AG09319 (cell line): ENCODE results near the gene TNFRSF4.

ENCODE experiments used
- DNase-seq: peaks from one replicate; pipeline ENCODE4 v3.0.0-alpha.2; 2010; ENCODE audit warnings: low read depth; ENCODE audit errors: extremely low read depth
- TF ChIP-seq, protein P1 (sequence below): IDR thresholded peaks from 2 replicates; pipeline ENCODE4 v1.5.1; 2011; ENCODE audit warnings: low read depth, mild to moderate bottlenecking, inconsistent platforms, low read length, moderate library complexity

TNFRSF4 gene

DNA sequence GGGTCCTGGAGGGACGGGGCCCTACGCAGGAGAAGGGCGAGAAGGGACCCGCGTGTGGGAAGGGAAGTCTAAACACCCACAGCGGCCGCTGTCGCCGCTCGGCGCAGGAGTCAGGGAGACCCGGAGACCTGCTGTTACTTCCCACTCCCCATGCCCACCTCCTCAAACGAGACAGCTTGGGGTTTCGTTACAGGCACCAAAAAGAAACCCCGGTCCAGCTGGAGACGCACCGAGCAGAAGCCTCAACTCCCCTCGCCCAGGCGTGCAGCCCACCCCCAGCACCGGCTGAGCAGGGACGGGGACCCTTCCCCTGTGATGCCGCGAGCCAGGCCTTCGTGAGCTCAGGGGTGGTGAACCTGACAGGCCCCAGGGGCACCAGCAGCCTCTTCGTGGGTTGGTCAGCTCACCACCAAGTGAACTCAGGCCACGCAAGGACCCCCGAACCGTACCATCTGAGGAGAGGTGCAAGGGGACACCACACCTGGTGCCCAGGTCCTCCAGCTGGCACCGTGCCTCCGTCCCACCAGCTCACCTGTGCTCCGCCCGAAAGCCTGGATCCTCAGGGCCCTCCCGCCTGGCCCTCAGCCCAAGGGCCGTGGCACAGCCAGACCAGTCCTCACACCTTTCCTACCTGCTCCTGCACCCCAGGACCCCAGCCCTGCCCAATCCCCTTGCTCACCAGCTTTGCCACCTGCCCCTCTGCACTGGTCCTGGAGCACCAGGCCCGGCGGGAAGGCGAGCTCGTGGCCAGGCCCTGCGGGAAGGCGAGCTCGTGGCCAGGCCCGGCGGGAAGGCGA lies 12.8 kb upstream of the TNFRSF4 start:
- no peak for DNase-seq
- TF ChIP-seq, protein P1, sequence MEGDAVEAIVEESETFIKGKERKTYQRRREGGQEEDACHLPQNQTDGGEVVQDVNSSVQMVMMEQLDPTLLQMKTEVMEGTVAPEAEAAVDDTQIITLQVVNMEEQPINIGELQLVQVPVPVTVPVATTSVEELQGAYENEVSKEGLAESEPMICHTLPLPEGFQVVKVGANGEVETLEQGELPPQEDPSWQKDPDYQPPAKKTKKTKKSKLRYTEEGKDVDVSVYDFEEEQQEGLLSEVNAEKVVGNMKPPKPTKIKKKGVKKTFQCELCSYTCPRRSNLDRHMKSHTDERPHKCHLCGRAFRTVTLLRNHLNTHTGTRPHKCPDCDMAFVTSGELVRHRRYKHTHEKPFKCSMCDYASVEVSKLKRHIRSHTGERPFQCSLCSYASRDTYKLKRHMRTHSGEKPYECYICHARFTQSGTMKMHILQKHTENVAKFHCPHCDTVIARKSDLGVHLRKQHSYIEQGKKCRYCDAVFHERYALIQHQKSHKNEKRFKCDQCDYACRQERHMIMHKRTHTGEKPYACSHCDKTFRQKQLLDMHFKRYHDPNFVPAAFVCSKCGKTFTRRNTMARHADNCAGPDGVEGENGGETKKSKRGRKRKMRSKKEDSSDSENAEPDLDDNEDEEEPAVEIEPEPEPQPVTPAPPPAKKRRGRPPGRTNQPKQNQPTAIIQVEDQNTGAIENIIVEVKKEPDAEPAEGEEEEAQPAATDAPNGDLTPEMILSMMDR = no peak

DNA sequence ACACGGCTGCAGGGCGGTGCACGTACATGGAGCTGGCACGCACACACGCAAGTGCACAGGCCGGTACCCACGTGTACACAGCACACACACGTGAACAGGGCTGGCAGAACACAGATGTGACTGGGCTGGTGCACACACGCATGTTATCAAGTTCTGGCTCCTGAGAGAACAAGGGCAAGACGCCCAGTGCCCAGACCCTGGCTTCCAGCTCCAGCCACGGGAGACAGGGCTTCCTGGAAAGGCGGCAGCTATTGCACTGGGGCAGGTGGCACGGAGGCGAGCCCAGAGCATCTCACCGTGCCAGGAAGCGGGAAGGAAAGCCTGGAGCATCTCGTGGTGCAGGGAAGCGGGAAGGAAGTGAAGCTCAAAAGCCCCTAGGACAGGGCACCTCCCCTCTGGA lies 12.0 kb upstream of the TNFRSF4 start:
- TF ChIP-seq, protein P1 = no peak
- no peak for DNase-seq

DNA sequence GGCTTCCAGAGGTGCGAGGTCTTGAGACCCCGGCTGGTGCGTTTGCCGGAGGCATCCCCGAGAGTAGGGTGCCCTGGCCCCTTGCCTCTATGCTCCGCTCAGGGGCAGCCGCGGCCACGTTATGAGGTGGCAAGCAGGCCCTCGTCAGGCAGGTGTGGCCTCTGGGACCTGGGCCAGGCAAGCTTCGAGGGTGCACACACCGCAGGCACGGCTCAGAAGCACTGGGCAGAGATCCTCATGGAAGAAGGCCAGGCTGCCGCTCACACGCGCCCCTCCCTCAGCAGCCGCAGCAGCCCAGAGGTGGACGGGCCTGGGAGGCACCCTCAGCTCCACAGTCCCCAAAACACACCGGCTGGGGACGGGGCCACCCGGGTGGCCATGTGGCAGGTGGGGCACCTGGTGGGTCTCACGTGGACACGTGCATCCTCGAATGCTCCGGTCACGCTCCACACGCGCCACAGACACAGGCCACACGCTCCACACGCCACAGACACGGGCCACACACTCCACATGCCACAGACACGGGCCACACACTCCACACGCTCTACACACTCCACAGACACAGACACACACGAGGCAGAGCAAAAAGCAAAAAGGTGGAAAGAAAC lies 11.4 kb upstream of the TNFRSF4 start:
- no peak for DNase-seq
- TF ChIP-seq, protein P1 = no peak

DNA sequence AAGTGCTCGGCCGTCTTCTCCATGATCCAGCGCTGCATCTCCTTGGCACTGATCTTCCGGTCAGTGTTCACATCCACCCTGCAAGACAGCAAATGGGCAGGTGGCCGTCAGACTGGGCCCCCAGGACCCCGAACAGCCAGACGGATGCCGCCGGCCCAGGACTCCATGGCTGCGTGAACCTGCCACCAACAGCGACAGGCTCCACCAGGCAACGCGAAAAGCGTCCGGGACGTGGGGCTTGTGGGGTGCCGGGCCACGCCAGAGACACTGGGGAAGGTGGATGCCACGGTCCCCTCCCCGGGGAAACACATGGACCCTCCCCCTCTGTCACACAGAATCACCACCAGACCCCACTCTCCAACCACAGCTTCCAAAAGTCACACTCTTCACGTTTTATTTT lies 9.9 kb upstream of the TNFRSF4 start:
- TF ChIP-seq, protein P1 = no peak

DNA sequence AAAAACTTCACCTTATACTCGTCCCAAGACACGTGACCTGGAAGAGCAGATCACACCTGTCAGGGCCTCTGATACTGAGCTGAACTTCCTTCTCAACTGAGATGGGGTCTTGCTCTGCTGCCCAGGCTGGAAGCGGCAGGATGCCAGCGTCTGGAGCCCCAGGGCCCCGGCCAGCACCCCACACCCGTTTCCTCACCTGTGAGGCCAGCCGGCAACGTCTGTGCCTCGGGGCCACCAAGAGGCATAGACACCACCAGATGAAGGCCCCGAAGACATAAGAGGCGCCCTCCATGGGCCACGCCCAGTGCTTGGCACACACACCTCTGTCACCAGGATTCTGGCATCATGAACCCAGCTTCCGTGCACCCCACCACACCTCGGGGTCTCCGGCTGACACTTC lies 9.4 kb upstream of the TNFRSF4 start:
- DNase-seq = no peak
- TF ChIP-seq, protein P1 = no peak

More for the DNA sequence above, 9.9 kb upstream of the TNFRSF4 start:
- no peak for DNase-seq

DNA sequence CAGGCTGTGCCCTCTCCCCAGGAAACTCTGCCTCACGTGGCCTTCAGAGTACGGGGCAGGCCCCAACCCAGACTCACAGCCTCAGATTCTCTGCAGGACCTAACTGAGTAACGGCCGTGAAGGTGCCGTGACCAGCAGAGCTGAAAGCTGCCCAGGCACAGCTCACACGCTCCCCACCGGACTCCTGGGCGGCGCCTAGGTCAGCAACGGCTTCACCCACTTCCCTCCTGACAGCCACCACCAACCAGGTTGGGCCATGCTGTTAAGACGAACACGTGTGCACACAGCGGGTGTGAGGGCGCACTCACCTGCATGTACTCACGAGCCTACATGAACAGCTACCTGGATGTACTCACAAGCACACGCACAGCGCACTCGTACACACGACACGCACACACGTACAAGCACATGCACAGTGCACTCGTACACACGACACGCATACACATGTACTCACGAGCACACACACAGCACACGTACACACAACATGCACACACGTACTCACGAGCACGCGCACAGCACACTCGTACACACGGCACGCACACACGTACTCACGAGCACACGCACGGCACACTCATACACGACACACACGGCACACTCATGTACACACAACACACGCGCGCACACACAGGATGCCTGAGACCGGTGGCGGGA lies 8.7 kb upstream of the TNFRSF4 start:
- TF ChIP-seq, protein P1 = no peak
- no peak for DNase-seq
